Measurements from ENCODE around the gene ODAD3. TPM values are rescaled to one million over a fixed set of nuclear protein-coding genes. Genes with fewer than 3 reads are reported as not detected.
"Not testable (repeated sequence)": the region's sequence is repeated elsewhere in the genome, so short reads cannot be mapped to it uniquely, and the experiment has no call there.

ODAD3 gene
- total and polyA plus RNA-seq, 2 experiments from 2014 or later = 1.3 to 1.9 TPM

GRCh38 chr19:11444059-11444458 lies 9.1 kb upstream of the ODAD3 start:
- Histone ChIP-seq H3K9me3 (ENCODE audit: low read depth) (no peaks in the 10 kb centered on the region), H2AFZ (no peak overlapping the region), H3K4me2 (no peak overlapping the region), H3K27me3 (no peaks in the 10 kb centered on the region), H4K20me1 (ENCODE audit: insufficient read depth, poor library complexity, severe bottlenecking) (no peaks in the 10 kb centered on the region), H3K4me3 (no peak overlapping the region), H3K4me1 (ENCODE audit: insufficient read depth) (no peaks in the 10 kb centered on the region), H3K79me2 (peaks cover 6% of the 10 kb centered on the region), H3K36me3 (replicated peaks; ENCODE audit: insufficient read depth, low read depth) (no peaks in the 10 kb centered on the region), H3K27ac (no peak overlapping the region), H3K9me2 (replicated peaks; ENCODE audit: insufficient read depth) (no peaks in the 10 kb centered on the region)
- TF ChIP-seq EZH2phosphoT487 (IDR thresholded peaks at IDR 0.05; ENCODE audit: low read depth, severe bottlenecking, unreplicated experiment) (no peak), CTCF (IDR thresholded peaks at IDR 0.05; ENCODE audit: poor library complexity) (no peak), EZH2 (IDR thresholded peaks at IDR 0.05; ENCODE audit: borderline replicate concordance) (no peak)
- DNase-seq (ENCODE audit: low spot score) = no peak
- 89% methylated on average over 5 of the region's 5 CpGs for WGBS (ENCODE audit: low lambda C conversion rate, missing lambda C conversion rate)

- TF ChIP-seq CTCF (IDR thresholded peaks at IDR 0.05; ENCODE audit: poor library complexity) = no peak
- no peak for TF ChIP-seq EZH2phosphoT487 (IDR thresholded peaks at IDR 0.05; ENCODE audit: low read depth, severe bottlenecking, unreplicated experiment)
- TF ChIP-seq EZH2 (IDR thresholded peaks at IDR 0.05; ENCODE audit: borderline replicate concordance) = no peak
- 97% methylated on average over 9 of the region's 9 CpGs for WGBS (ENCODE audit: low lambda C conversion rate, missing lambda C conversion rate)
- Histone ChIP-seq H2AFZ (no peak overlapping the region), H3K27ac (no peak overlapping the region), H3K4me2 (no peak overlapping the region), H3K27me3 (no peaks in the 10 kb centered on the region), H4K20me1 (ENCODE audit: insufficient read depth, poor library complexity, severe bottlenecking) (no peaks in the 10 kb centered on the region), H3K4me1 (ENCODE audit: insufficient read depth) (peaks cover 12% of the 10 kb centered on the region), H3K9me2 (replicated peaks; ENCODE audit: insufficient read depth) (no peaks in the 10 kb centered on the region), H3K9me3 (ENCODE audit: low read depth) (no peaks in the 10 kb centered on the region), H3K4me3 (no peak overlapping the region), H3K36me3 (replicated peaks; ENCODE audit: insufficient read depth, low read depth) (no peaks in the 10 kb centered on the region), H3K79me2 (peaks cover 34% of the 10 kb centered on the region)
- no peak for DNase-seq (ENCODE audit: low spot score)
These were observed 3.0 kb upstream of the ODAD3 start for GRCh38 chr19:11437955-11438354.

GRCh38 chr19:11435833-11436313 lies 952 bp upstream of the ODAD3 start:
- H2AFZ ChIP-seq = peak overlapping the region; percentile 58
- DNase-seq (ENCODE audit: low spot score) = peak; percentile 59
- H3K4me1 ChIP-seq (ENCODE audit: insufficient read depth) = peaks cover 12% of the 10 kb centered on the region
- no peaks in the 10 kb centered on the region for H3K36me3 ChIP-seq (replicated peaks; ENCODE audit: insufficient read depth, low read depth)
- H3K27ac ChIP-seq = peak overlapping the region; percentile 64
- H4K20me1 ChIP-seq (ENCODE audit: insufficient read depth, poor library complexity, severe bottlenecking) = no peaks in the 10 kb centered on the region
- peak overlapping the region; percentile 56 for H3K4me3 ChIP-seq
- H3K79me2 ChIP-seq = peaks cover 32% of the 10 kb centered on the region
- H3K27me3 ChIP-seq = no peaks in the 10 kb centered on the region
- H3K9me3 ChIP-seq (ENCODE audit: low read depth) = no peaks in the 10 kb centered on the region
- TF ChIP-seq EZH2phosphoT487 (IDR thresholded peaks at IDR 0.05; ENCODE audit: low read depth, severe bottlenecking, unreplicated experiment) (no peak), EZH2 (IDR thresholded peaks at IDR 0.05; ENCODE audit: borderline replicate concordance) (no peak), CTCF (IDR thresholded peaks at IDR 0.05; ENCODE audit: poor library complexity) (no peak)
- H3K9me2 ChIP-seq (replicated peaks; ENCODE audit: insufficient read depth) = no peaks in the 10 kb centered on the region
- peak overlapping the region; percentile 97 for H3K4me2 ChIP-seq
- WGBS (ENCODE audit: low lambda C conversion rate, missing lambda C conversion rate) = 3% methylated on average over 21 of the region's 21 CpGs

GRCh38 chr19:11434703-11435056 lies 241 bp downstream of the ODAD3 start:
- no peak for TF ChIP-seq CTCF (IDR thresholded peaks at IDR 0.05; ENCODE audit: poor library complexity)
- no peak for TF ChIP-seq EZH2 (IDR thresholded peaks at IDR 0.05; ENCODE audit: borderline replicate concordance)
- TF ChIP-seq EZH2phosphoT487 (IDR thresholded peaks at IDR 0.05; ENCODE audit: low read depth, severe bottlenecking, unreplicated experiment) = no peak
- no peak for DNase-seq (ENCODE audit: low spot score)
- Histone ChIP-seq H3K27ac (peak overlapping the region; percentile 32), H3K4me1 (ENCODE audit: insufficient read depth) (peaks cover 12% of the 10 kb centered on the region), H2AFZ (peak overlapping the region; percentile 45), H3K36me3 (replicated peaks; ENCODE audit: insufficient read depth, low read depth) (no peaks in the 10 kb centered on the region), H4K20me1 (ENCODE audit: insufficient read depth, poor library complexity, severe bottlenecking) (no peaks in the 10 kb centered on the region), H3K4me3 (no peak overlapping the region), H3K79me2 (peaks cover 30% of the 10 kb centered on the region), H3K9me2 (replicated peaks; ENCODE audit: insufficient read depth) (no peaks in the 10 kb centered on the region), H3K4me2 (peak overlapping the region; percentile 70), H3K27me3 (no peaks in the 10 kb centered on the region), H3K9me3 (ENCODE audit: low read depth) (no peaks in the 10 kb centered on the region)
- 18% methylated on average over 9 of the region's 9 CpGs for WGBS (ENCODE audit: low lambda C conversion rate, missing lambda C conversion rate)

- not testable (repeated sequence) for H3K27ac ChIP-seq; H2AFZ ChIP-seq; H3K9me2 ChIP-seq (replicated peaks; ENCODE audit: insufficient read depth); H3K4me3 ChIP-seq; H3K36me3 ChIP-seq (replicated peaks; ENCODE audit: insufficient read depth, low read depth); DNase-seq (ENCODE audit: low spot score); H3K27me3 ChIP-seq; H4K20me1 ChIP-seq (ENCODE audit: insufficient read depth, poor library complexity, severe bottlenecking); H3K4me2 ChIP-seq; H3K9me3 ChIP-seq (ENCODE audit: low read depth)
- WGBS (ENCODE audit: low lambda C conversion rate, missing lambda C conversion rate) = 100% methylated on average over 3 of the region's 3 CpGs
- peaks cover 12% of the 10 kb centered on the region for H3K4me1 ChIP-seq (ENCODE audit: insufficient read depth)
- H3K79me2 ChIP-seq = peaks cover 23% of the 10 kb centered on the region
These were observed 1.4 kb downstream of the ODAD3 start for GRCh38 chr19:11433526-11433925.

Measured in hepatocyte (in vitro differentiated cells).